GM12874 (cell line): ENCODE measurements around the gene DUSP22.

Source experiments
- TF ChIP-seq, protein P1 (sequence below): IDR thresholded peaks from 2 replicates; pipeline ENCODE4 v1.5.1; 2011; ENCODE audit warnings: low read depth, mild to moderate bottlenecking, control low read depth, low read length, moderate library complexity; ENCODE audit not compliant: insufficient read depth

DUSP22 gene

DNA sequence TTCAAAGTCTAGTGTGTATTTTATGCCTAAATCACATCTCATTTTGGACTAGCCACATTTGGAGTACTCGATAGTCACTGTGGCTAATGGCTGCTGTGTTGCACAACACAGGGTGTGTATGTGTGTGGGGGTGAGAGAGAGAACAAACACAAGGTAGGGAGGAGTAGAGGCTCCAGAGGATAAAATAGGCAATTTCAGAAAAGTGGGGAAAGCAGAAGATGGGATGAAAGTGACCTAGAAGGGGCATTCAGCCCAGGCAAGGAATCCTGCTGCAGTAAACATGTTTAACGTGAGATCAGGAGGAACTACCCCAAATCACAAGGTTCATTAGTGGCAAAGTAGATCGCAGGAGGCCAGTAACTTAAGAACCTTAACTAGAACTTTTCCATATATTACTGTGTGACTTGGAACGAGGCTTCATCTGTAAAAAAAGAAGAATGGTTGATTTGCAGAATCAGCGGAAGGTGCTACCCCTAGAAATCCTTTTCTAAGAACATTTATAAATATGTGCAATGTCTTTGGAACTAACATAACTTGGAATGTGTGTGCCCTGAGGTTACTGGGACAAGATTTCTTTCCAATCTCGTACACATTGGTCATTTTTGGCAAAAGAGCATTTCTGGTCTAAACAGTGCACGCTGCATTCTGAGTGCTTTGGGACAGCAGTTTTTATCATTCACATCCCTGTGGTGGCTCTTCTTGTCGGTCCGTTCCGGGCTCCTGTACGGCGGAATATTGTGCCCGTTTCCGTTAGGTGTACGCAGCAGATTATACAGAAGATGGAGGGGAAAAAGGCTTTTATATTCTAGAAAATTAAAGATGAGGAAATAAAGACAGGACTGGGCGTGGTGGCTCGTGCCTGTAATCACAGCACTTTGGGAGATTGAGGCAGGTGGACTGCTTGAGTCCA lies 2.6 kb downstream of the DUSP22 start:
- TF ChIP-seq, protein P1, sequence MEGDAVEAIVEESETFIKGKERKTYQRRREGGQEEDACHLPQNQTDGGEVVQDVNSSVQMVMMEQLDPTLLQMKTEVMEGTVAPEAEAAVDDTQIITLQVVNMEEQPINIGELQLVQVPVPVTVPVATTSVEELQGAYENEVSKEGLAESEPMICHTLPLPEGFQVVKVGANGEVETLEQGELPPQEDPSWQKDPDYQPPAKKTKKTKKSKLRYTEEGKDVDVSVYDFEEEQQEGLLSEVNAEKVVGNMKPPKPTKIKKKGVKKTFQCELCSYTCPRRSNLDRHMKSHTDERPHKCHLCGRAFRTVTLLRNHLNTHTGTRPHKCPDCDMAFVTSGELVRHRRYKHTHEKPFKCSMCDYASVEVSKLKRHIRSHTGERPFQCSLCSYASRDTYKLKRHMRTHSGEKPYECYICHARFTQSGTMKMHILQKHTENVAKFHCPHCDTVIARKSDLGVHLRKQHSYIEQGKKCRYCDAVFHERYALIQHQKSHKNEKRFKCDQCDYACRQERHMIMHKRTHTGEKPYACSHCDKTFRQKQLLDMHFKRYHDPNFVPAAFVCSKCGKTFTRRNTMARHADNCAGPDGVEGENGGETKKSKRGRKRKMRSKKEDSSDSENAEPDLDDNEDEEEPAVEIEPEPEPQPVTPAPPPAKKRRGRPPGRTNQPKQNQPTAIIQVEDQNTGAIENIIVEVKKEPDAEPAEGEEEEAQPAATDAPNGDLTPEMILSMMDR, result no peak

DNA sequence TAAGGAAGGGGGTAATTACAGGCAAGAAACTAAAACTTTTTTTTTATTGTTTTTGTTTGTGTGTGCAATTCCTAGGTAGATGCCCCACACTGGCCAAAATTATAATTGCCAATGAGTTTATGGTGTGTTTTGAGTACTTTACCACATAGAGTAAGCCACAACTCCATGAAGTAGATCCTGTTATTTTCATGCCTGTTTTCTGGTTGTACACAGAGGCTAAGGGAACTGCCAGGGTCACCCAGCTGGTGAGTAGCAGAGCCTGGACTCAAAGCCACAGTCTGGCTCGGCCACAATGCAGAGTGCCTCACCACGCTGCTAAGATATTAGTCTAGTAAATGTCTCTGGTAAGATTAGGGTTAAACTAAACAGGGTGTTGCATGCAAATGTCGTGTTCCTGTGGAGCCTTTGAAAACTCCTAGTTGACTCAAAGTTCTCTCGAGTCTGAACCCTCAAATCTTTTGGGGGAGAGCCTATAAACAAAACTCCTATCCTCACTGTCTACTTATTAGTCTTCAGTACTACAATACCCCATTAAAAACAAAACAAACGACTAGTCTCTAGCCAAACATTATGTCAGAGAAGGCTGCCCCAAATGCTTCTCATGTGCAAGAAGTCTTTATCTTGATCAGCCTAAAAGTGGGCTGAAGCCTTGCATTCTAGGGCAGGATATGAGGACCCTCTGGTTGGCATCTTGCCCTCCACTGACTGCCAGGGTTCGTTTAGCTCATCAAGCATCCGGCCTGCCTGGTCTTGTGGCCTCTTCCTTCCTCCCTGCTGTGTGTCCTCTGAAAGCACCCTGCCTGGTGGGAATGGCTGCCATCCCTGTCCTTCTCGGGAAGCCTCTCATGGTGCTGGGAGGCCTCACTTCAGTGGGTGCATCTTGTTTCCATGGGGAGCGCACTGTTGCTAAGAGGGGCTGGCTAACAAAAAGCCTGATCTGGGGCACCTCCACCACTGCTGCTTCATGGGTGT lies 4.2 kb downstream of the DUSP22 start:
- TF ChIP-seq, protein P1, result no peak

DNA sequence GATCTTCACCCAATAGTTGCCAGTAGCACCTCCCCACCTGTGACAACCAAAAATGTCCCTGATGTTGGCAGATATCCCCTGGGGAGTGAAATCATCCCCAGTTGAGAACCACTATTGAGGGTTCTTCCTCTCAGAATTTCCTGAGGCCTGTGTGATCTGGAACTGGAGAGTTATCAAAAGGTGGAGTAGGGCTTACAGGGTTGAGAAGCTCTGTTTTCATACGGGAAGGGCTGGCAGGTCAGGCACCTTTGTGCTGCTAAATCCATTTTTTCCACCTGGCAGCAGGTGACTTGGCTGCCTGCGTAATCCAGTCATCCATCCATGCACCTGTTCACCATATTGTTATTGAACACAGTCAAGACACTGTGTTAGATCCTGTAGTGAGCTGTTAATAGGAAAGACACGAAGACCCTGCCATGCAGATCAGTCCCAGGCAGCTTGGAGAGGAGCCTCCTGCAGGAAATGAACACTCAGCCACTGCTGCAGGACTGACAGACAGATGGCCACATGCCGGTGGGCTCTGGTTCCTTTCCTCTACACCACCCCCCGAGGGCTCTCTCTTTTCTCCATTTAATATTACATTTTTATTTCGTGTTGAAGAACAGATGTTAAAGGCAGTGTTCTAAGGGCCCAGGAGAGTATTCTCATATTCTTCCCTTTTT lies 5.4 kb downstream of the DUSP22 start:
- TF ChIP-seq, protein P1, result no peak

DNA sequence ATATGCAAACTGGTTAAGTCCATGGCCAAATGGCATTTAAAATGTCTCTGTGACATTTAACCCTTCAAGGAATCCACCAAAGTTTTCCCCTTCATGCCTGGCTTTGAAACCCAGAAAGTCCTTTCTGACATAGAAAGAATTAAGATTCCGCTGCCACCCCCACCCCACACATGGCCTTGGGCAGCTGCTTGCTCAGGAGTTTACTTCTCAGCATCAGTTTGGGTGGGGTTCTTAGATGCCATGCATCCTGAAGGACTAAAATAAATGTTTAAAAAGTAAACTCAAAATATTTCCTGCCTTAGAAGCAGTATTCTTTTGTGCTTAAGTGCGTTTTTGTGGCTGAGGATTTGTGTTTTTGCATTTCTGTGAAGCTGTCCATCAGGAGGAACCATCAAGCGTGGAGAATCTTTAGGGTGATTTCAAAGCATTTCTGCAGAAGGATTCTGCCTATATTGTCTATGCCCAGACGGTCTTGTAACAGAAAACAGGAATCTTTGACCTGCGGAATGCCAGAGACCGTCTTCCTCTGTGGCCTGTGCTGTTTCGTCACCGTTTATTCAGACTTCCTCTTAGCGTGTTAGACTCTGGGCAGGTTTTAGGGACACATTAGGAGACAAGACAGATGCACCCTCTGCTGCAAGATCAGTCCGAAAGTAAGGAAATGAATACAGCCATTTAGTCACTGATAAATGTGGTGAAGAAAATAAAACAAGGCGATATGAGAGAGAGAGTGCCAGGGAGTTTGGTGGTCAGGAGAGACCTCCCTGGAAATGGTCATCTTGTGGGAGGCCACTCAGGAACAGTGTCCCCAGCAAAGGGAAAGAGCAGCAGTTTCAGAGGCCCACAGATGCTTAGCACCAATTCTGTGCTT lies 6.2 kb downstream of the DUSP22 start:
- TF ChIP-seq, protein P1, result no peak

DNA sequence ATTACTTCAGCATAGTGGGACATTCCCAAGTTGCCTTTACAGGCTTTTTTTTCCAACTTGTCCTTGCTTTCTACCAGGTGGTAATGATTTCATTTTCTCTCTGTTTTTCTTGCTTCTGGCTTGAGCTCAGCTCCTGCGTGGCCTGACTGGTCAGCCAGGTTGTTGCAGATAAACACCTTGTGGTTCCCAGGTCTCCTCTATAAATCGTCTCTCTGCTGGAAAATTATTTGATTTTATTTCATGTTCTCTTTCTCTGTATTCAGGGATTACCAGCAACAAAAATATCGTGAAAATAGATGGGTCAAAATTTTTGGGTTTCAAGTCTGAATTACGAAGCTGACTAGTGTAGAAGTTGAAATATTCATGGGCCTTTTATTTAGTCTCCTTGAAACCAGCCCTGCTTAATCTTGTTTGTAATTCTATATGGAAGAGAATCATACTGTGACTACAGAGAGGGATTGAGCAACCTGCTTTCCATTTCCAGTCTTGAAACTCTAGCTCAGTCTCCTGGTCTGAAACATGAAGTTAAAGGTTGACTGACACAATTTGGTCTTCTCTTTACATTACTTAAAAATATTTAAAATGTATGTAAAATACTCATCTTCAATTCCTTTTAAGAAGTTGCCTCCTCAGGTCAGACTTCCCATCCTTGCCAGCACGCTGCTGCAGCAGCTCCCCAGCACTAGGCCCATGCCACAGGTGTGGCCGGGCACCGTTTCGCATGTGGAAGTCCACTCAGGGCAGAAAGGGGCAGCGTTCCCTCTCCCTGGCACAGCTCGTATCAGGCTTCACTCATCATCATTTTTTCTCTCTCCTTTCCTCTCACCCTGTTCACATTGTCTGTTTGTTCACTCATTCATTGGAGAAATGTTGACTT lies 7.1 kb downstream of the DUSP22 start:
- TF ChIP-seq, protein P1, result no peak

DNA sequence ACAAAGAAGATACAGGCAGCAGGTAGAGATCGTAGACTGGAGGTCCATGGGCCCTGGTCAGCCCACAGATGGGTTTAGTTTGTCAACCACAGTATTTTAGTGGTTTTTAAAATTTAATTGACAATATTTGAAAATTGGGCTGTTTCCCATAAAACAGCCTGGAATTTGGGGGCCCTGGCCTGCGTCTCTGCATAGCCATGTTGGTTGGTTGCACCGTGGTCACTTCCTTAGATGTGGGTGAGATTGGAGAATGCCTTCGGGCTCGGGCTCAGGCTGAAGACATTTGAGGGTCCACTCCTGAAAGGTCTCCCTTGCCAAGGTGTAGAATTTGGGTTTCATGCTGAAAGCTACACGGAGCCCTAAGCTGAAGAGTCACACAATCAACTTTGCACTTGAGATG lies 7.7 kb downstream of the DUSP22 start:
- TF ChIP-seq, protein P1, result no peak
